ENCODE data around the gene NID2.

NID2 gene

DNA sequence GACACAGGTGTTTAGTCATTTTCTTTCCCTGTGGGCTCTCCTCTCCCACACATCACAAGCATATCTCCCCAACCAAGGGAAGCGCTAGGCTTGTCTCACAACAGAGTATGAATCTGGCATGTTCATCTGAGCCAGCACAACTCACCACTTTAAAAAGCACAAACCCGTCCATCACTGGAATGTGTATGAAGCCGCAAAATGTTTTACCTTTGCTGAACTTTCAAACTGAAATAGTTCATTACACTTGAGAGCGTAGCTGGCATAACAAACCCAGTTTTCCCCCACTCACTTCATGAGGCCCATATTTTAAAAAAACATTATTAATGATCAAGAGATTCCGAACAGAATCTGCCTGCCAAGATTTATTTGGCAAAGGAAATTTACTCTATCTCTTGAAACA lies 15.8 kb downstream of the NID2 start:
- peak; percentile 42 for DNase-seq

DNA sequence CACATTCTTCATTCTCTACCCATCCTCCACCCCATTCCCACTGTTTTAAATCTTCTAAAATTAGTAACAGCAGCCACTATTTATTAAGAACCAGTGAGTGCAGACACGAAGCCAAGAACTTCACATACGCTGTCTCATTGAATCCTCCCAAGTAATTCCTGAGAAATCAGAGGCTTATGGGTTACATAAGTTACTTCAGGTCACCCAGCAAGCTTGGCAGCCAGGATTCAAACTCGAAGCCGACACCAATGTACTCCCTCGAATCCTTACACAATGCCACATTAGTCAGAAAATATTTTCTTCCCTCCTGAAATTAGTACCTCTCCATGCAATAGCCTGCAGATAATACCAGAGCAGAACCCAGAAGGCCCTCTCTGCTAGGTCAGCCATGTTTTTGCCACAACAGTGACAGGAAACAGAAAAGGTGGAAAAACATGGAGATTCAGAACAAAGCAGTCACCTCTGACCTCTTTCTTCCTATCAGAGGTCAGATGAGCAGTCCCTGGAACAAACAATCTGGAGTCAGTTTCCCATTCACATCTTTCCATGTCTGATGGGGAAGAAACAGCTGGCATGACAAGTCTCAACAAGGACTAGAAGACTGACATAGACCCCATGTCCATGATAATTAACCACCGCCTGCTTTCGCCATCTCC lies 16.4 kb downstream of the NID2 start:
- no peak for DNase-seq

DNA sequence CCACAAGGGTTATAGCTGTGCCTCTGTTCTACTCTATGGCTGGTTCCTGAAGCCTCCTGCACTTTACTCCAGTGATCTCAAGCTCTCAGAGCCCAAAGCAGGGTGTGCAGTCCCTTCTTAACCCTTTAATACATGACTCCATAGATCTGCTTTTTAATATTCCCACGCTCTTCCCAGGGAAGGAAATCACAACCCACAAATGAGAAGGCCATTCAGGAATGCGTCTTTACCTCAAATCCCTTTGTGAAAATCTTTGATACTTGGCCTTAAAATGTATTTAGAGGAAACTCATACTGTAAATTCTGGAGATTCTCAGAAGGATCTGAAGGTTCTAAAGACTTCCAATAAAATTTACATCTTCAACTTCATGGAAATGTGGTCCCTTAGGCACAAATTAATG lies 17.0 kb downstream of the NID2 start:
- no peak for DNase-seq

GRCh38 chr14:52051251-52051650 lies 17.6 kb downstream of the NID2 start:
- DNase-seq: no peak

DNA sequence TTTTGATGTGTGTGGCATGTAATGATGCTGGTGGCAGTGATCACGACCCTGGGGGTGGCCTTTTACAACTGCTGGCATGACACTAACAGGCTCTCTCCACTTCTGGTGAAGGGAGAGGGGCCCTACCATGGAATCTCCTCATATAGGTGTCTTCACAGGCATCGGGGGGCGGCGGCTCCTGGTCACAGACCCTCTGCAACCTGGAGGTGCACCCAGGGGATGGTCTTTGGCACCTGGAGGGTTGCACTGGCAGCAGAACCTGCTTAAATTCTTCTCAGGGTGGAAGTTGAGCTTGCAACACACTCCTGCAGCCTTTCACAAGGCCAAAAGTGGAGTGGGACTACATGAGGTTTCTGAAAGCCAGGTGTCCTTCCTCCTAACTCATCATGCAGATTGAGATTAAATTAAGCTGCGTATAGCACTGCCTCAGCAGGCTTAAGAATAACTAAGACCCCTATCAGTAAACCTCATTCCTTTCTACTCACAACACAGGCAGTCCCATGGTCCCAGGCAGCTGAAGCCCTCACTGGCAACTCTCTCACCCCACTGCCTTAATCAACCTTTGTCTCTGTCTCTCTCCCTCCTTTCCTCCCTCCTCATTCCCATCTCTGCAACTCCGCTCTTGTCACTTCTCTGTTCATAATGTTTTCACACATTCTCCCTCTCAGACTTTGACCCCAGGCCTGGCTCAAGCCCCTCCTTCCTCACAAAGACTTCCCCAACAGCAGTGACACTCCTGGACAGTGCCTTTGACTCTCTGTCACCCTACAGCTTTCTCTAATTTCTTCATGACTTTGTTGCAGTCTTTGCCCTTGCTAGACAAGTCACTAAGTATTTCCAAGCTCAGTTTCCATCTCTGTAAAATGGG lies 18.9 kb downstream of the NID2 start:
- no peak for DNase-seq

DNA sequence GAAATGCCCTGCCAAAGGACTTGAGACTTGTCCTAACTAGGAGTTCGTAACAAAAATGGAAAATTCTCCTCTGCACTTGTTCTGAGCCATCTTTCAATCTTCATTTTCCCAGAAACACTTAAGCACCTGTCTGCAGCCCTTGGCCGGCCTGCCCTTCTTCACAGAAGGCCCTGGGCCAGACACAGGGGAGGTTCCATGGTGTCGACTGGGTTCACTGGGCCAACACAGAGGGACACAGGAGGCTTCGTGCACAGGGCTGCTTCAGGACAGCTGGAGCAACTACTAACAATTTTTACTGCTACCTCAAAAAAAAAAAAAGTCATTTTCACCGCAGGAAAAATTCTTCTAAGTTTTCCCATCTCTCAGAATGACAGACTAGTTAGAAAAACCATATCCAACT lies 19.6 kb downstream of the NID2 start:
- DNase-seq: no peak

DNA sequence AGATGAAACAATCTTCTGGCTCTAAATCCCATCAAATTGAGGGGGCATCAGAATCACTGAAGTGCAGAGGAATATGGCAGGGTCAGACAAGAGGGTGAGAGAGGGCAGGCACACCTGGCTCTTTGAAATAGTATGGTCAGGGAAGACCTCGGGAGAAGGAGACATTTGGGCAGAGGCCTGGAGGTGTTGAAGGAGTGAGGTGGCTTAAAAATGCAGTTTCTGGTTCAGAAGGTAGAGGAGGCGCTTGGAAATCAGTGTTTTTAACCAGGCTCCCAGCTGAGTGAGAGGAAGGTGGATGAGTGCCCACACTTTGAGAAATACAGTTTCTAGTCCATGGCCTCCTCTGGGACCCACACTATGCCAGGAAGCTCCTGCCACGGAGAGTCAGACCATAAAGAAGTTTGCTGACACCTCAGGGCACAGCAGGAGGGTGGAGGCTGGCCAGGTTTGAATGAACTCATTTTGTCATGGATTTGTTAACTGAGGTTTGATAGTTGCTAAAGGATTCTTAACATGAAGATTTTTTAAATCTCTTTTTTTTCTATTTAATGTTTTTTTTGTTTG lies 20.1 kb downstream of the NID2 start:
- DNase-seq: no peak

- DNase-seq: no peak
Observed at GRCh38 chr14:52048116-52048515, 20.7 kb downstream of the NID2 start.

DNA sequence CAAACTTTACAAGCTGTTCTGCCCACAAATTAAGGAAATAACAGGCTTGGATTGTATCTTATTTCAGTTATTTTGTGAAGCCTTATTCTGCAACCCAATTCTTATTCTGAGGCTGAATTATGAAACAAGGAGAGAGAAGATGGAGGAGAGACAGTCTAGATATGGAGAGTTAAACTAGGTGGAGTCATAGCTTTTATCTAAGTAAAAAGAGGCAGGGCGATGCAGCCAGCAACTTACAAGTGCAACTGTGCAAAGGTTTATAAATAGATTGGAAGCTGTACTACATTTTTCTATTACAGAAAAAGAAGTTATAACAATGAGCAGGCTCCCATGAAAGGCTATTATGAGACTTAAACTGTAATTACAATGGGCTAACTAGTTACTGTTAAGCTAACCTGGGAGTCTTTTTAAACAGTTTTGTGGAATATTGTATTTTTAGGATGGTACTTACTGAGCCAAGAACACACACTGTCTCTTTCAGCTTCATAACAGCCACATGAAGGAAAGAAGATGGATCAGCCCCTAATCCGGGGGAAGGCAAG lies 22.4 kb downstream of the NID2 start:
- no peak for DNase-seq

DNA sequence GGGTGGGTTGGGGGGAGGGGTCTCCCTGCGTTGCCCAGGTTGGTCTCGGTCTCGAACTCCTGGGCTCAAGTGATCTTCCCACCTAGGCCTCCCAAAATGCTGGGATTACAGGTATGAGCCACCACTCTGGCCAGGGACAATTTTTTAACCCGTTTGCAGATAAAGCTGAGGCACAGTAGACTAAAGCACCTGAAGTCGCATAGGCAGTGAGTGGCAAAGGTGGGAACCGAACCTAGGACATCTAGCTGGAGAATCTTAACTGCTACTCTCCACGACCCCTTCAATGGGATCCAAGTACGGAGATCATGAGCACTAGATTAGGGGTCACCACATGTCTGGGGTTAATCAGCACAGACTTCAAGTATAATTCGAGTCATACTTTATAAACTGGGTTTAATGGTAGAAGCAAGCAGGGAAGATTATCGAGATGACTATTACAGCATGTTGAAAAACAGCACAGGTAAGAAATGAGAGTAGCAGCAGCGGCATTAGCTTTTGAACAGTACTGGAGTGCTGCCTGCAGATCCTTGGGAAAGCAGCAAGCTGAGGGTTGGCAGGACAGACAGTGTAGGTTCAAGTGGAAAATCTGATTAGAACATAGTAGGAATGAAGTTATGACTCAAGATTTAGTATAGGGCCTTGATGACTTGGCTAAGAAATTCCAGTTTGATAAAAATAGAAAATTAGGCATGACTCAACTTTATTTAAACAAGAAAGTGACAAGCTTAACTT lies 23.9 kb downstream of the NID2 start:
- no peak for DNase-seq

- DNase-seq: no peak
Observed at GRCh38 chr14:52043690-52044089, 25.2 kb downstream of the NID2 start.

GRCh38 chr14:52042371-52043289 lies 26.2 kb downstream of the NID2 start:
- peak; percentile 35 for DNase-seq

DNA sequence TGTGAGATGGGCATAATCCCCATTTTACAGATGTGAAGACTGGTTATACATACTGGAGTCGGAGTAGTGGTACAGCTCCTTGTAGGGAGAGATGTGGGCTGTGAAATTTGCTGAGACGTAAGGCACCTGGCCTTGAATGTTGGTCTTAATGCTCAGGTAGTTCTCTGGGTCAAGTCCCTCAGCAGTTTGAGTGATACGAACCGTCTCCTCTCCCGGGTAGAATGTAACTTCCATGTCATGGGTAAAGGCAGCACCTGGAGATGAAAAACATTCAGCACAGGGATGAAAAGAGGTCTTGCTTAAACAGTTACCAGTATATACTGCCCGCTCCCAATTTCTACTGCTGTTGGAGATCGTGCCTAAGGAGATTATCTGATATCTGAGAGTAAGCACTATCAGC lies 28.3 kb downstream of the NID2 start:
- no peak for DNase-seq

DNA sequence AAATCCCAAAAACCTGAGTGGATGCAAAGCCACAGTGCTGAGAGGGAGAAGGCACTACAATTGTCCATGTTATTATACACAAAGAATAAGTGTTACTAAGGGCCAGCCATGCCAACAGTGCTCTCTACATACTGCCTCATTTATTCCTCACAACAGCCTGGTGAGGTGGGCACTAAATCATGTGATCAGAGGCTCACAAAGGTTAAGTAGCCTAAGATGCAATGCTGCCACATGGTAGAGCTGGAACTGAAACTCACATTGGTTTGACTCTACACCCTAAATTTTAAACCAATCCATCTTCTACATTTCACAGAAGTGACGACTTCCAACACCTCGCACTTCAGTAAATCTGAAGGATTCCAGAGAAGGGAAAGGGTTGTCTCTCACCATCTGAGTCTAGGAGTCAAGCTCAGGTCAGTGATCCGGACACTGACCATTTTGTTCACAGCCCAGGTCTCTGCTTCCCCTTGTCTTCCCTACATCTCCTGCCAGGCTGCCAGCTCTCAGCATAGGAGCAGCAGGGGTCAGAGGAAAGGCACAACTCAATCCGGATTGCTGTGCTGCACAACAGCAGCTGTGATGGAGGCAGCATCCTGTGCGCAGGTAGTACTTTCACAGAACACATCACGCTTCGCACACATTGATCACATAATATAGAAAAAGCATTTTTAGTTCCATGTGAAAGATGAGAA lies 29.6 kb downstream of the NID2 start:
- no peak for DNase-seq

DNA sequence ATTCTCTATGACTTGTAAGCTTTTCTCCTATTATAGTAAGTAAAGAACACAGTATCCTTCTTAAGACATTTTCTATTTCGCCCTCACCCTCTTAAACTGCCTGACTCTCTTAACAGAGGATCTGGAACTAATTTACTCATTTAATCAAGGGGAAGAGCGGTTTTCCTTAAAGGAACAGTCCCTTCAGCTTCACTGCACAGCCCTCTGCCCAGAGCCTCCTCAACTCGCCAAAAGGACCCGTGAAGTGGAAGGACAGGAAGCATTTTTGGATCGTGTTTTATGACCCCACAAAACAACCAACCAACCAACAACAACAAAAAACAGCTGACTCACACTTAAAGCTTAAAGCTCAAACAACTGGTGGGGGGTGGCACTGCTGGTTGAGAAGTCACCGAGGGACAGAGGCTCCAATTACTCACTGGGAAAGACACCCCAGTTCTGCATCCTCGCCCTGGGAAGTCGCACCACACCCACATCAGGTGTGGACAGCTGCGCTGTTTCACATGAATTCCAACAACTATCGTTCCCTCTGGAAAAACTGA lies 35.7 kb downstream of the NID2 start:
- peak; percentile 64 for DNase-seq

DNA sequence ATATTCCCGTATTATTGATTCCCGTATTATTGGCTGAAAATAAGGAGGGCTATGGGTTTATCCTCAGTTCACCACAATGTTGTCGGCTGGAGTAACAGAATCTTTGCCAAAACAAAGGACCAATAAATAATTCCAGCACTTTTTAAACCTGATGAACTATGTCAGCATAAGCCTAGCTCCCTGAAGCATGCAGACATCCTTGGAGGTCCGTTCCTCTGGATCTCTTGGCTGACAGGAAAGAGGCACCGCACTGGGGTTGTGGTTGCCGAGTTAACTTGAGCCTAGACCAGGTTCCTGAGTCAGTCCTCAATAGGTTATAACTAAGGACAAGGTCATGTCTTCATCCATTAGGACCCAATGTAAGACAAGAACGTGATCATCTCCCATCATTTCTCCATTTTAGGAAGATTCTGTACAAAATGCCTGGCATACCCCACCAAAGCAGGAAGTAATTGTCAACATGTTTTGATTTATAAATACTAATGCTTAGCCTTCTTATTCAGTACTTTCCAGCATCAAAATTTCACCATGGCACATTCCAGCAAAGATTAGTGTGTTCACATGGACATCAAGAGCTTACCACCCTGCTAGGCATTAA lies 36.6 kb downstream of the NID2 start:
- DNase-seq: peak; percentile 43

GRCh38 chr14:52031781-52032180 lies 37.1 kb downstream of the NID2 start:
- DNase-seq: no peak

DNA sequence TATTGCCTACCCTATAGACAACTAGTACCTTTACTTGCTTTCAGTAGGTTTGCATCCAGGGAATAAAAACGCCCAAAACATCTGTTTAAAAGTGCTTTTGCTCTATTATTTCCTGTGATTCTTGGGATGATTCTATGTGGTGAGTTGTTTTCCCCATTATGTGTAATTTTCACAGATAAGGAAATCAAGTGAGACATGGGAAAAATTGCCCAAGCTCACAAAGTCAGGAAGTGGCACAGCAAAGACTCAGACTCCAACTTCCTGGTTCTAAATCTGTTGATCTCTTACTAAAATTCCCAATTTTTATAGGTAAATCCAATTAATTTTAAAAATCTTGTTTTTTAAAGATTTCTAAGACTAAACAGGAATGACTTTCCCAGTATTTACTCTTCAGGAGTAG lies 39.0 kb downstream of the NID2 start:
- DNase-seq: no peak

GRCh38 chr14:52026901-52027300 lies 42.0 kb downstream of the NID2 start:
- DNase-seq: no peak

DNA sequence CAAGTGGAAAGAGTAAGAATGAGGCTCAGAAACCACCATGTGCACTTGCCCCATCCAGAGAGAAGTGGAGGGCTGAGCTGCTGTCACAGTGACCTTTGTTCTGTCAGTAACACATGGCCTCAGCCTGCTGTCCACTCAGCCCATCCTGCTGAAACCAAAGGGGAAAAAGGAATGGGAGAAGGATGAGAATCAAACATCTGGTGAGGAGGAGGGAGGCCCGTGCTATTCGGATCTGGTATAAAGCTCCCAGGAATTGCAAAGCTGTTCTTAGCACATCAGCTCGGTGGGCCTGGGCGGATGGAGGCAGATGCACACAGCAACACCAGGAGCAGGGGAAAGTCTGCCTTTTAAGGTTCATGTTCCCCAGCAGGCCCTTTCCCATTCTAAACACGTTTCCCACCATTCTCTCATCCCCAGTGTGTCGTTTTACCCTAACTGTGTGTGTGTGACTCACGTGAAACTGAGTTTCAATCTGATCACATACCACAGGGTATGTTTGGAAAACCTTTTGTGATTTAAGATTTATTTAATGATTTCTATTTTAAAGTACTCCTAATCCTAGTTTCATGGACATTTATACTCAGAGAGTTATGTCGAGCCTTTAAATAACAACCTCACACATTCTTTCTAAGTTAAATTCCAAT lies 42.7 kb downstream of the NID2 start:
- no peak for DNase-seq

Measured in eye (tissue), 1 donor.